Measurements from ENCODE around the gene CMTM1.
"Not testable (repeated sequence)": the region's sequence is repeated elsewhere in the genome, so short reads cannot be mapped to it uniquely, and the experiment has no call there.

CMTM1 gene

DNA sequence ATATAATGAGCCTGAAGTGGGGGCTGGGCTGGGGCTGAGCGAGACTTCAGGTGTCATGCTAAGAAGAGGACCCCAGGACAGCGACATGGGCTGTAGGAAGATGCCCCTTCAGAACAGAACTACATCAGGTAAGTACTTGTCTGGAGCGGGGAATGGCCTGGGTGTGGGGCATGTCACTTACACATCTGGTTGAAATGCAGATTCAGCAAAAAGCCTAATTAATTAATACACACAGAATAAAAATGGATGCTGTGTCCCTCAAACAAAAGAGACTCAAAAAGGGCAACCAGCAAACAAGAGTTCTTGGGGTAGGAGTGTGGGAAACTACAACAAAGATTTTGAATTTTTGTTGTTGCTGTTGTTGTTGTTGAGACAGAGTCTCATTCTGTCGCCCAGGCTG is 24.8 kb downstream of the CMTM1 start:
- H3K4me1 ChIP-seq (ENCODE audit: control insufficient read depth in 2 of 2, insufficient read depth in 2 of 2, low read length in 2 of 2) = no peaks in the 10 kb centered on the region
- no peak overlapping the region for H3K9ac ChIP-seq (ENCODE audit: low read depth in 1 of 2, low read length in 2 of 2)
- no peak overlapping the region for H3K27ac ChIP-seq (ENCODE audit: low read depth in 2 of 2, low read length in 2 of 2)
- no peak overlapping the region for H3K4me3 ChIP-seq (ENCODE audit: low read length in 2 of 2)
- no peaks in the 10 kb centered on the region for H3K9me3 ChIP-seq (ENCODE audit: control insufficient read depth in 2 of 2, low read length in 2 of 2)
- no peaks in the 10 kb centered on the region for H3K36me3 ChIP-seq (ENCODE audit: control insufficient read depth in 2 of 2, insufficient read depth in 2 of 2, low read length in 2 of 2)
- H3K27me3 ChIP-seq (ENCODE audit: control insufficient read depth in 2 of 2, insufficient read depth in 2 of 2, low read length in 2 of 2) = no peaks in the 10 kb centered on the region

DNA sequence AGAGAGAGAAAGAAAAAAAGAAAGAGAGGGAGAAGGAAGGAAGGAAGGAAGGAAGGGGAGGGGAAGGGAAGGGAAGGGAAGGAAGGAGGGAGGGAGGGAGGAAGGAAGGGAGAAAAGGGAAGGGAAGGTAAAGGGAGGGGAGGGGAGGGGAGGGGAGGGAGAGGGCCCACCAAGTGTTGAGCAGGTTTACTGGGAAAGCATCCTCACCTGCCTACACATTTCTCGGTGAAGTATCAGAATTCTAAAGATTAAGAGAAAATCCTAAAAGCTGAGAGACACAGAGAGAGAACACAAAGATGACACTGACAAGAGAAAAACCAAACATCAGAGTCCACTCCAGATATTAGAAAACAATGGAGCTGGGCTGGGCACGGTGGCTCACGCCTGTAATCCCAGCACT is 26.0 kb downstream of the CMTM1 start:
- no peaks in the 10 kb centered on the region for H3K36me3 ChIP-seq (ENCODE audit: control insufficient read depth in 2 of 2, insufficient read depth in 2 of 2, low read length in 2 of 2)
- no peaks in the 10 kb centered on the region for H3K4me1 ChIP-seq (ENCODE audit: control insufficient read depth in 2 of 2, insufficient read depth in 2 of 2, low read length in 2 of 2)
- H3K4me3 ChIP-seq (ENCODE audit: low read length in 2 of 2) = no peak overlapping the region
- H3K27me3 ChIP-seq (ENCODE audit: control insufficient read depth in 2 of 2, insufficient read depth in 2 of 2, low read length in 2 of 2) = no peaks in the 10 kb centered on the region
- no peak overlapping the region for H3K9ac ChIP-seq (ENCODE audit: low read depth in 1 of 2, low read length in 2 of 2)
- H3K9me3 ChIP-seq (ENCODE audit: control insufficient read depth in 2 of 2, low read length in 2 of 2) = no peaks in the 10 kb centered on the region
- H3K27ac ChIP-seq (ENCODE audit: low read depth in 2 of 2, low read length in 2 of 2) = no peak overlapping the region

DNA sequence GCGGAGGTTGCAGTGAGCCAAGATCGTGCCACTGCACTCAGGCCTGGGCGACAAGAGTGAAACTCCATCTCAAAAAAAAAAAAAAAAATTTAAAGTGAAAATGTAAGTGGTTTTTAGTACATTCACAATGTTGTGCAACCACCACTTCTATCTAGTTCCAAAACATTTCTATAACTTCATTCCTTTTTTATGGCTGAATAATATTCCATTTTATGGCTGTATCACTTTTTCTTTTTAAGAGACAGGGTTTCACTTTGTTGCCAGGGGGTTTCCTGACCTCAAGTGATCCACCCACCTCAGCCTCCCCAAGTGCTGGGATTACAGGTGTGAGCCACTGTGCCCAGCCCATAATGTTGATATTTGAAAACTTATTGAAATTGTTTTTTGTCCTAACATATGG is 26.6 kb downstream of the CMTM1 start:
- H3K4me1 ChIP-seq (ENCODE audit: control insufficient read depth in 2 of 2, insufficient read depth in 2 of 2, low read length in 2 of 2) = no peaks in the 10 kb centered on the region
- no peaks in the 10 kb centered on the region for H3K27me3 ChIP-seq (ENCODE audit: control insufficient read depth in 2 of 2, insufficient read depth in 2 of 2, low read length in 2 of 2)
- H3K27ac ChIP-seq (ENCODE audit: low read depth in 2 of 2, low read length in 2 of 2) = no peak overlapping the region
- no peaks in the 10 kb centered on the region for H3K9me3 ChIP-seq (ENCODE audit: control insufficient read depth in 2 of 2, low read length in 2 of 2)
- H3K9ac ChIP-seq (ENCODE audit: low read depth in 1 of 2, low read length in 2 of 2) = no peak overlapping the region
- H3K36me3 ChIP-seq (ENCODE audit: control insufficient read depth in 2 of 2, insufficient read depth in 2 of 2, low read length in 2 of 2) = no peaks in the 10 kb centered on the region
- no peak overlapping the region for H3K4me3 ChIP-seq (ENCODE audit: low read length in 2 of 2)

DNA sequence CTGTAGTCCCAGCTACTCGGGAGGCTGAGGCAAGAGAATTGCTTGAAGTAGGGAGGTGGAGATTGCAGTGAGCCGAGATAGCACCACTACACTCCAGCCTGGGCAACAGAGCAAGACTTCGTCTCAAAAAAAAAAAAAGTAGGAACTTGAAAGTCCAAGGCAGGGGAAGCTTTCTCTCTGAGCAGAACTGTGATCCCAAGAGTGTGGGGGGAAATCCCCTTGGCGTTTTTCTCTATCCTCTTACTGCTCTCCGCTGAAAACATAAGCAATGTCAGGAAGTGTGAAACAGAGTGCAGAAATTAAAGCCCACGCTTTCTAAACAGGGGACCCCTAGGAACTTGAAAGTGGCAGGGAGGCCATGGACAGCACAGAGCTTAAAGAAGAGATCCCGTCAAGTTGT is 28.5 kb downstream of the CMTM1 start:
- no peak overlapping the region for H3K4me3 ChIP-seq (ENCODE audit: low read length in 2 of 2)
- H3K9ac ChIP-seq (ENCODE audit: low read depth in 1 of 2, low read length in 2 of 2) = no peak overlapping the region
- H3K9me3 ChIP-seq (ENCODE audit: control insufficient read depth in 2 of 2, low read length in 2 of 2) = no peaks in the 10 kb centered on the region
- no peaks in the 10 kb centered on the region for H3K4me1 ChIP-seq (ENCODE audit: control insufficient read depth in 2 of 2, insufficient read depth in 2 of 2, low read length in 2 of 2)
- H3K27me3 ChIP-seq (ENCODE audit: control insufficient read depth in 2 of 2, insufficient read depth in 2 of 2, low read length in 2 of 2) = no peaks in the 10 kb centered on the region
- H3K36me3 ChIP-seq (ENCODE audit: control insufficient read depth in 2 of 2, insufficient read depth in 2 of 2, low read length in 2 of 2) = no peaks in the 10 kb centered on the region
- no peak overlapping the region for H3K27ac ChIP-seq (ENCODE audit: low read depth in 2 of 2, low read length in 2 of 2)

DNA sequence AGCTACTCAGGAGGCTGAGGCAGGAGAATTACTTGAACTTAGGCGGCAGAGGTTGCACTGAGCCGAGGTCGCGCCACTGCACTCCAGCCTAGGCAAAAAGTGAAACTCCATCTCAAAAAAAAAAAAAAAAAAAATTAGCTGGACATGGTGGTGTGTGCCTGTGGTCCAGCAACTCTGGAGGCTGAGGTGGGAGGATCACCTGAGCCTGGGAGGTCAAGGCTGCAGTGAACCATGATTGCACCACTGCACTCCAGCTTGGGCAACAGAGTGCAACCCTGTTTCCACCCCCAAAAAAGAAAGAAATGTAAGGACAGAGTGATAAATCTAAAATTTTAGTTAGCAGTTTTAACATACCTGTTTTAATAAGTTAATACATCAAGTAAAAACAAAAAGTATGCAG is 30.3 kb downstream of the CMTM1 start:
- H3K9me3 ChIP-seq (ENCODE audit: control insufficient read depth in 2 of 2, low read length in 2 of 2) = not testable (repeated sequence)

DNA sequence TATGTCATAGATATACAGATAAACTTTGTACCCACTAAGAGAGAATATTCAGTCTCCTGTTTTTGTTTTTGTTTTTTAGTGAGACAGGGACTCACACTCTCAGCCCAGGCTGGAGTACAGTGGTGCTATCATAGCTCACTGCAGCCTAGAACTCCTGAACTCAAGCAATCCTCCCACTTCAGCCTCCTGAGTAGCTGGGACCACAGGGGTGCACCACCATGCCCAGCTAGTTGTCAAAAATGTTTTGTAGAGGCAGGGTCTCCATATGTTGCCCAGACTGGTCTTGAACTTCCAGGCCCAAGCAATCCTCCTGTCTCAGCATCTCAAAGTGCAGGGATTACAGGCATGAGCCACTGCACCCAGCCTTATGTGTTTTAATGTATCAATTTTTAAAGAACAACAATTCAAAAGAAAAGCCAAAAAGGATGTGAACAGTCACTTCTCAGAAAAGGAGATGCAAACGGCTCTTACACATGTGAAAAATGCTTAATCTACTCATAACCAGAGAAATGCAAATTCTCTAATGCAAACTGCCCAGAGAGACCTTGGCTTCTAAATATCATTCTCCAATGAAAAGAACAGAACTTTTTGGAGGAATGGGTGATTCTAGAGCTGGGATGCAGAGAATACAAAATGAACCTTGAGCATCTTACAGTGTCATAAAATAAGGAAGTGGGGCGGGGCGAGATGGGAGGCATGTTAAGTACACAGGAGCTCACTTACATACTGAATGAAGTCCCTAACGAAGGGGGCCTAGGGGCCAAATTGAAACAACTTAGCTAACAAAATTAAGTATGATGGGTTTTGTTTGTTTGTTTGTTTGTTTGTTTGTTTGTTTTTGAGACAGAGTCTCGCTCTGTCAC is 31.0 kb downstream of the CMTM1 start:
- H3K9me3 ChIP-seq (ENCODE audit: control insufficient read depth in 2 of 2, low read length in 2 of 2) = no peaks in the 10 kb centered on the region
- H3K36me3 ChIP-seq (ENCODE audit: control insufficient read depth in 2 of 2, insufficient read depth in 2 of 2, low read length in 2 of 2) = no peaks in the 10 kb centered on the region
- H3K9ac ChIP-seq (ENCODE audit: low read depth in 1 of 2, low read length in 2 of 2) = no peak overlapping the region
- H3K27me3 ChIP-seq (ENCODE audit: control insufficient read depth in 2 of 2, insufficient read depth in 2 of 2, low read length in 2 of 2) = no peaks in the 10 kb centered on the region
- H3K4me1 ChIP-seq (ENCODE audit: control insufficient read depth in 2 of 2, insufficient read depth in 2 of 2, low read length in 2 of 2) = no peaks in the 10 kb centered on the region
- H3K4me3 ChIP-seq (ENCODE audit: low read length in 2 of 2) = no peak overlapping the region
- H3K27ac ChIP-seq (ENCODE audit: low read depth in 2 of 2, low read length in 2 of 2) = no peak overlapping the region

More for the DNA sequence above, 30.3 kb downstream of the CMTM1 start:
- not testable (repeated sequence) for H3K9ac ChIP-seq (ENCODE audit: low read depth in 1 of 2, low read length in 2 of 2); H3K36me3 ChIP-seq (ENCODE audit: control insufficient read depth in 2 of 2, insufficient read depth in 2 of 2, low read length in 2 of 2); H3K4me1 ChIP-seq (ENCODE audit: control insufficient read depth in 2 of 2, insufficient read depth in 2 of 2, low read length in 2 of 2); H3K27ac ChIP-seq (ENCODE audit: low read depth in 2 of 2, low read length in 2 of 2); H3K27me3 ChIP-seq (ENCODE audit: control insufficient read depth in 2 of 2, insufficient read depth in 2 of 2, low read length in 2 of 2); H3K4me3 ChIP-seq (ENCODE audit: low read length in 2 of 2)

DNA sequence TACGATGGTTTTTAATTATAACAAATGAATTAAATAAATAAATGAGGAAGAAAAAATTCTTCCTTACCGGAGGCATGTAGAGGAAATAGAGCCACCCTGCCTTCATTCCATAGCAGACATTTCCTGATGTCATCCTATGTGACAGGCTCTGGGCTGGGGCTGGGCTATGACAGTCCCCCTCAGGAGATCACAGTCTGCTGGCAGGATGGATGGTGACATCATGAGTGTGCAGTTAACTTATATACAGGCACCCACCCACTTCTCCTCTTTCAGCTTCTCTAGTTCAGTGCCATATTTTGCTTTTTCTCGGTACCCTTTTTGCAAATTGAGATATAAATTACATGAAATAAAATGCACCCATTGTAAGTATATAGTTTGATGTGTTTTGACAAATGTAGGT is 31.9 kb downstream of the CMTM1 start:
- no peak overlapping the region for H3K27ac ChIP-seq (ENCODE audit: low read depth in 2 of 2, low read length in 2 of 2)
- H3K9me3 ChIP-seq (ENCODE audit: control insufficient read depth in 2 of 2, low read length in 2 of 2) = no peaks in the 10 kb centered on the region
- no peak overlapping the region for H3K9ac ChIP-seq (ENCODE audit: low read depth in 1 of 2, low read length in 2 of 2)
- no peaks in the 10 kb centered on the region for H3K27me3 ChIP-seq (ENCODE audit: control insufficient read depth in 2 of 2, insufficient read depth in 2 of 2, low read length in 2 of 2)
- H3K4me1 ChIP-seq (ENCODE audit: control insufficient read depth in 2 of 2, insufficient read depth in 2 of 2, low read length in 2 of 2) = no peaks in the 10 kb centered on the region
- no peaks in the 10 kb centered on the region for H3K36me3 ChIP-seq (ENCODE audit: control insufficient read depth in 2 of 2, insufficient read depth in 2 of 2, low read length in 2 of 2)
- H3K4me3 ChIP-seq (ENCODE audit: low read length in 2 of 2) = no peak overlapping the region

DNA sequence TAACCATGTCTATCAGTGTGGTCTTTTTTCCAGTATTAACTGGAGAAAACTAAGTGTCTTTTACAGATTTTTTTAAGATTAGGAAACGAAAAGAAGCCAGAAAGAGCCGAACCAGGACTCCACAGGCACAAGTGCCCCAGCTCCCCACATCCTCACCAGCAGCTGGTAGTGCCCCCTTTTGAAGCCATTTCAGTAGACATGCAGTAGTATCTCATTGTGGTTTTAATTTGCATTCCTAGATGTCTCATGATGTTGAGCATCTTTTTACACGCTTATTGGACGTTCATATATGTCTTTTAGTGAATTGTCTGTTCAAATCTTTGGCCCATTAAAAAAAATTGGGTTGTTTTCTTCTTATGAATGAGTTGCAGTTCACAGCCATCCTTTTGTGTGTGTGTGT is 33.5 kb downstream of the CMTM1 start:
- H3K27me3 ChIP-seq (ENCODE audit: control insufficient read depth in 2 of 2, insufficient read depth in 2 of 2, low read length in 2 of 2) = peaks cover 3% of the 10 kb centered on the region in 2 donors
- no peak overlapping the region for H3K4me3 ChIP-seq (ENCODE audit: low read length in 2 of 2)
- no peak overlapping the region for H3K27ac ChIP-seq (ENCODE audit: low read depth in 2 of 2, low read length in 2 of 2)
- H3K9ac ChIP-seq (ENCODE audit: low read depth in 1 of 2, low read length in 2 of 2) = no peak overlapping the region
- H3K4me1 ChIP-seq (ENCODE audit: control insufficient read depth in 2 of 2, insufficient read depth in 2 of 2, low read length in 2 of 2) = peaks cover 3 to 6% of the 10 kb centered on the region in 2 donors
- H3K36me3 ChIP-seq (ENCODE audit: control insufficient read depth in 2 of 2, insufficient read depth in 2 of 2, low read length in 2 of 2) = no peaks in the 10 kb centered on the region
- no peaks in the 10 kb centered on the region for H3K9me3 ChIP-seq (ENCODE audit: control insufficient read depth in 2 of 2, low read length in 2 of 2)

DNA sequence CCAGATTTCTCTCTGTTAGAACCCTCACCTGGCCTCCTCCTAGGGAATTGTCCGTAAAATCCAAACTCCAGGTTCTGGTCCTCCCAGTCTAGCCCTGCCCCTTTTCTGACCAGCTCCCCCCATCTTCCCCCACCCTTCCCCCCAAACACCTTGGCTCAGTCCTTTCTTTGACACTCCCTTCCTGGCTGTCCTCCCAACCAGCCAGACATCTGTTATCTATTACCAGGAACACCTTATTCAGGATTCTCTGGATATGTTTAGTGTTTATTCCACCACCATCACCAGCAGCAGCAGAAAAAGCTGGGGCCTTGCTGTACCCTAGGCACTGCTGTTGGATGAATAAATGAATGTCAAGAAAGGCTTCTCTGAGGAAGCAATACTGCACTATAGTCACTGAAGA is 34.2 kb downstream of the CMTM1 start:
- no peak overlapping the region for H3K4me3 ChIP-seq (ENCODE audit: low read length in 2 of 2)
- H3K27me3 ChIP-seq (ENCODE audit: control insufficient read depth in 2 of 2, insufficient read depth in 2 of 2, low read length in 2 of 2) = peaks cover 3% of the 10 kb centered on the region in 2 donors
- no peak overlapping the region for H3K9ac ChIP-seq (ENCODE audit: low read depth in 1 of 2, low read length in 2 of 2)
- no peak overlapping the region for H3K27ac ChIP-seq (ENCODE audit: low read depth in 2 of 2, low read length in 2 of 2)
- no peaks in the 10 kb centered on the region for H3K9me3 ChIP-seq (ENCODE audit: control insufficient read depth in 2 of 2, low read length in 2 of 2)
- H3K4me1 ChIP-seq (ENCODE audit: control insufficient read depth in 2 of 2, insufficient read depth in 2 of 2, low read length in 2 of 2) = peaks cover 3 to 6% of the 10 kb centered on the region in 2 donors
- H3K36me3 ChIP-seq (ENCODE audit: control insufficient read depth in 2 of 2, insufficient read depth in 2 of 2, low read length in 2 of 2) = no peaks in the 10 kb centered on the region

DNA sequence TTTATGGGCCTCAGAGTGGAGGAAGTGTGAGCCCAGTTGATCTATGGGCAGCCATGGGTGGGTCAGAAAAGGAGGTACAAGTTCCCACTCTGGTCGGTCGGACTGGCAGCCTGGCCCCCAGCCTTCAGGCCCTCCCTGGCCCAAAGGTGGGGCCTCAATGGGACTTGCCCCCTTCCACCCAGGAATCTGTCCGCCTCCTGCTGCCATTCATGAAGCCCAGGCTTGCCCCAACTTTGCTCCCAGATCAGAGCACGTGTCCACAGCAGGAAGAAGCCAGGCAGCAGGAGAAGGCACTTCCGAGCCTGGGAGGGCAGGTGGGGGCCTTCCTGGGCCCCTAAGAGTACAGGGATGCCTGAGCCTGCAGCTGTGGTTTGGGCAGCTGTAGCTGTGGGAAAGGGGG is 35.2 kb downstream of the CMTM1 start:
- Histone ChIP-seq H3K27ac (ENCODE audit: low read depth in 2 of 2, low read length in 2 of 2) (no peak overlapping the region), H3K9me3 (ENCODE audit: control insufficient read depth in 2 of 2, low read length in 2 of 2) (no peaks in the 10 kb centered on the region), H3K4me1 (ENCODE audit: control insufficient read depth in 2 of 2, insufficient read depth in 2 of 2, low read length in 2 of 2) (peaks cover 6 to 7% of the 10 kb centered on the region in 2 donors), H3K27me3 (ENCODE audit: control insufficient read depth in 2 of 2, insufficient read depth in 2 of 2, low read length in 2 of 2) (peaks cover 3 to 6% of the 10 kb centered on the region in 2 donors), H3K9ac (ENCODE audit: low read depth in 1 of 2, low read length in 2 of 2) (no peak overlapping the region), H3K36me3 (ENCODE audit: control insufficient read depth in 2 of 2, insufficient read depth in 2 of 2, low read length in 2 of 2) (no peaks in the 10 kb centered on the region), H3K4me3 (ENCODE audit: low read length in 2 of 2) (no peak overlapping the region)

Data from mucosa of rectum (tissue), 2 donors.